Jurkat, Clone E6-1 (cell line): Measurements from ENCODE around the gene MFF.
"Not testable (repeated sequence)": the region's sequence is repeated elsewhere in the genome, so short reads cannot be mapped to it uniquely, and the experiment has no call there.

Source experiments
- DNase-seq: peaks from one replicate; pipeline ENCODE4 v3.0.0-alpha.2; 2011; ENCODE audit warnings: low read depth, low spot score
- H3K4me3 ChIP-seq: 2 replicates; pipeline ENCODE4 v1.5.1; 2011; ENCODE audit warnings: mild to moderate bottlenecking, low read length, control low read depth, moderate library complexity

The MFF gene

DNA sequence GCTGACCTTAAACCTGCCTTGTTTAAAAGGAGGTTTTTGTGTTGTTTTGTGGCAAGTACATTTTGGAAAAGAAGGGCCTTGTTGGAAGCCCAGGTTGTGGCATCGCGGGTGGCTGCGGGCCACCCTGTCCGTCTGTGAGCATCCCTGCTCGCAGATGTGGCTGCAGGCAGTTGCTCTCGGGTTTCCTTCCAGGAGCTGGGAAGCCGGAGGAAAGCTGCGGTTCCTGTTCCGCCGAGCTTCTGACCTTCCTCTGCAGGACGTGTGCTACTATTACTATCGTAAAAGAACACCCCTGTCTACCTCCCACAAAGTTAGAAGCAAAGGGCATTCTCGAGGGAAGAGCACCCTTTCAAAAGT, 766 bp downstream of the MFF start:
- peak overlapping the region; percentile 91 for H3K4me3 ChIP-seq
- DNase-seq: no peak

DNA sequence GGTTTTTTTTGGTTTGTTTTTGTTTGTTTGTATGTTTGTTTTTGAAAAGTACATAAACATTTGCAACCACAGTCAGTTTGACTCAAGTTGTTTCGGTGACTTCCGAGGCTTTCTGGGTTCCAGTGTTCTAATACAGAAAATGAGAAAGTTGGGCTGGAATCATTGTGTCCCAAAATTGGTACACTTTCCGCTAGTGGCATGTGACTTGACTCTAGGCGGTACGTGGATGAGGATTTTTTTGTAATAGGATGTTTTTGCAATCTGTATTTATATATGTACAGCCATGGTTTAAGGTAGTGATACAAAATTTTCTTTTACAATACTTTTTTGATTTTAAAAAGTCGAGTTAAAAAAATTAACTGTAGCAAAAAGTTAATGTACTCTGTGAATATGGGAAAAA, 1.7 kb downstream of the MFF start:
- no peak for DNase-seq
- H3K4me3 ChIP-seq: no peak overlapping the region

DNA sequence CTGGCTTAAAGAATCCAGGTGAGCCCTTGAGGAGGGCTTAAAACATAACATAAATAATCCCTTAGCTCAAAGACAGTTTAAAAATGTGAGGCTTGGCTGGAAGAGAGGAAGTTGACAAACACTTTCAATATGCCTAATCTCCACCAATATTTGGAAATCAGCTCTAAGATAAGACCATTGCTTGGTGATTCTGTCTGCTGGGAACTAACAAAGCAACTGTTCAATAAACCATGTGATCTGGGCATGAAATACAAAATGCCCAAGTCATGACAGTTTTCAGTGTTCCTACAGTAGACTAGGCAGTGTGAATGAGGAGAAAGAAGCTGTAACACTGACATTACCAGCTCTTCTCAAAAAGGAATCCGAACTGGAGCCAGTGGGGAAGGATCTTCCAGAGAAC, 10.7 kb downstream of the MFF start:
- H3K4me3 ChIP-seq: no peak overlapping the region
- DNase-seq: no peak

DNA sequence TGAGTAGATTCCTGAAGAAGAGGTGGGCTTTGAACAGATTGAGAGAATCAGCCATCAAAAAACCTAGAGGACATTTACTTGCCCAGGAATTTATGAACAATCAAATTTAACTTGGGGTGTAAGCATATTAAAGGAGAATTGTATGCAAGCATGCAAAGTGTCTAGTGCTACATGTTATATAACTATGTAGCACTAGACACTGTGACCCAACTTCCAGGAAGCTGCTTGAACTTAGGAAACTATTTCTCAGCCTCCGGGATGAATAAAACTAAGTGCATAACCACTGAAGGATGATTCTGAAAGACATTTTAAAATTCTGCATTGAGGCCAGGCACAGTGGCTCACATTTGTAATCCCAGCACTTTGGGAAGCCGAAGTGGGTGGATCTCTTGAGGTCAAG, 12.4 kb downstream of the MFF start:
- no peak for DNase-seq
- no peak overlapping the region for H3K4me3 ChIP-seq

DNA sequence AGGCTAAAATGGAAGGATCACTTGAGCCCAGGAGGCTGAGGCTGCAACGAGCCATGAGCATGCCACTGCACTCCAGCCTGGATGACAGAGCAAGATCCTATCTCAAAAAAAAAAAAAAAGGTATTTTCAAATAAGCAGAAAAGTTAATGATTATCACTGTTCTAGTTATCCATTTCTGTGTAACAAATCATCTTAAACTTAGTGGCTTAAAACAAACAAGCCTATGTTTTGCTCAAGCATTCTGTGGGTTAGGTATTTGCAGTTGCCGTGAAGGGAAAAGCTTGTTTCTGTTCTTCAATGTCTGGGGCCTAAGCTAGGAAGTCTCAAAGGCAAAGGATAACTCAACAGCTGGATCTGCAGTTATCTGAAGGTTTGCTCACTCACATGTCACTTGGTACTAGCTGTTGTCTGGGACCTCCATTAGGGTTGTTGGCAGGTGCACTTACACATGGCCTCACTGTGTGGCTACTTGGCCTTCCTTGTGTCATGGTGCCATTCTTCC, 14.1 kb downstream of the MFF start:
- DNase-seq: no peak
- H3K4me3 ChIP-seq: no peak overlapping the region

DNA sequence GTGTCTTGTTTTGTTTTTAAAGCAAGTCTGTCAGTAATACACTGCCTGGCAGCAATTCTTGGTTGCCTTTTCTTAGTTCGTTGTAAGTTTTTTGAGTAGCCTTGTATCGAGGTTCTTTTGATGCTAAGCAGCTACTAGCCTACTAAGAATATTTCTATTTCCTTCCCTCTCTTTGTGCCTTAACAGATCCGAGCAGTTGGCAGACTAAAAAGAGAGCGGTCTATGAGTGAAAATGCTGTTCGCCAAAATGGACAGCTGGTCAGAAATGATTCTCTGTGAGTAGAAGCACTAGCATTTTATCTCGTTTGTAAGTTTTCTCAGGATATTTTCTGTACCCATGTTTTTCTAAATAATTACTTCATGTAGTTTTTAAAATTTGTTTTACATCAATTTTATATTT, 15.1 kb downstream of the MFF start:
- H3K4me3 ChIP-seq: no peak overlapping the region
- DNase-seq: no peak

DNA sequence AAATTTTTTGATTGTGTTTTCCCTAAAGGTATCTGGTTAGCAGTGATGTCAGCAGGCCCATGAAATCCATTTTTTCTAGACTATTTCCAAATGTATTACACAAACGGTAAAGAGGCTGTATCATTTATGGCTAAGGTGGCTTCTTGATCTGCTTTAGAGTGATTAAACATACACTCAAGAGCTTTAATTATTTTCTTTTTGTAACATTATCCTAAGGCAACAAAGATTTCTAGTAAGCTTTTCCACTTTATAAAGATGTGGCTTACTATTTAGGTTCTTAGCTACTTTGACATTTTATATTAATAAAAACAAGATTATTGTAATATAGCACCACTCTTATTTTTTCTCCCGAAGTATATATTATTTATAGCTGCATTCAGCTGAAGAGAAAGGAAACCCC, 16.5 kb downstream of the MFF start:
- H3K4me3 ChIP-seq: no peak overlapping the region
- no peak for DNase-seq

DNA sequence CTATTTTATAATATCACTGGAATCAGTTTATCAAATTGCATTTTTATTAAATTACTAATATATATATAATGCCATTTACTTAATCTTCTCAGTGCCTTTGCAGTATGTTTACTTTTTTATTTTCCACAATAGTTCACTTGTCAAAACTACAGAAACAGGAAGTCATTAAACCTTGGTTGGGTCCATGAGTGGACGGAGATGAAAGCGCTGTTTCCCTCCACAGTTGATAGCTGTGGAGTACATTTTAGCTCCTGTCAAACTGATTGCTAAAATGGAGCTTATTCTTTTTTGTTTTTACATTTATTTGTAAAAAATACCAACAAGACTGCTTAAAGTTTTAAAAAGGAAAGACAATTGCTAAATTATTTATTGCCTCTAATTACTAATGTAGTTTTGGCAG, 19.2 kb downstream of the MFF start:
- H3K4me3 ChIP-seq: no peak overlapping the region
- DNase-seq: no peak

DNA sequence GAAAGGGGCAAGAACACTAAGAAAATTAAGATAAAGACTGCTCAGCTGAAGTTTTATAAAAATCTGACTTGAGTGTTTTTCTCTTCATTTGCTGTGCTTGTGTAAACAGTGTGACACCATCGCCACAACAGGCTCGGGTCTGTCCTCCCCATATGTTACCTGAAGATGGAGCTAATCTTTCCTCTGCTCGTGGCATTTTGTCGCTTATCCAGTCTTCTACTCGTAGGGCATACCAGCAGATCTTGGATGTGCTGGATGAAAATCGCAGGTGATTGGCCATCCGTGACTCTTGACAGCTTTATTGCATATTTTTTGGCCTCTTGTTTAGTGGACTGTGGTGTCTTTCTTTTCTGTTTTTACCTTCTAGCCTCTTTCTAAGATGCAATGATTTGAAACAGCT, 22.1 kb downstream of the MFF start:
- no peak overlapping the region for H3K4me3 ChIP-seq
- no peak for DNase-seq

DNA sequence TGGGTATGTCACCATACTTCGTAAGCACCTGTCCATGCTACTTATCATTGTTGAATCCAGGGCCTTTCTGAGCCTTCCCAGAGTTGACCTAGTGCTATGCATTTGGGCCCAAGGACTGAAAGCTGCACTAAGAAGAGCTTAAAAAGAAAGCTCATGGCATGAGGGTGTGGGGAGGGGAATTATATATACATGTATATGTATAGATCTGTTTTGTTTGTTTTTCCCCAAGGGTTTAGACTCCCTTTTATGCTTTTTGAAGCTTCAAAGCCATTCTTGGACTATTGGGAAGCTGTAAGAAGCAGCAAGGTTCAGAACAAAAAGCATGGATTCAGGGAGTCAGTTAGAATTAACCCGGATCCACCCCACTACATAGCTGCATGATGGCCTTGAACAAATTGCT, 23.3 kb downstream of the MFF start:
- no peak for DNase-seq
- H3K4me3 ChIP-seq: no peak overlapping the region

DNA sequence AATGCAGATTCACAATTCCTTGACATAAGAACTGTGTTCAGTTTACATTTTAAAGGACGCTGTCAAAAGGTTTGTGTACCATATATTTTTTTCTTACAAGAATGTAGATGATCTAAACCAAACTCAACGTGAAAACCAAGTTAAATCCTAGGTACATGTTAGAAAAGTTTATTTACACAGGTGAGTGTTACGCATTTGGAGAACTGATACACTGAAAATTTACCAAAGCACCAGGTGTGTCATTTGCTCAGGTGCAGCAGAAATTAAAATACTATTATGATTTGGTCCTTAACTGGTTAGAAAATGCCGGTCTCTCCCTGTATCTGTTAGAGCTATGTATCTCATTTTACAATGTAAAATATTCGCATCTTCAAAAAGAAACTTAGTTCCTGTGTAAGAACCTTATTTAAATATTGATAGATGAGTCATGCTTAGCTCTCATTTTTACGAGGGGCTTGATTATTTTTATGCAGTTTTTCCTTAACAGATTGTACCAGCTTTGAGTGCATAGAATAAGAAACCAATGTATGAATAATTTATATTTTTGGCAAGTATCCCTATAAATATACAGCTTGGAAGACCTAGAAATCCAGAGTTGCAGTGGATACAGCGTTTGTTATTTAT, 25.1 kb downstream of the MFF start:
- H3K4me3 ChIP-seq: no peak overlapping the region
- no peak for DNase-seq

DNA sequence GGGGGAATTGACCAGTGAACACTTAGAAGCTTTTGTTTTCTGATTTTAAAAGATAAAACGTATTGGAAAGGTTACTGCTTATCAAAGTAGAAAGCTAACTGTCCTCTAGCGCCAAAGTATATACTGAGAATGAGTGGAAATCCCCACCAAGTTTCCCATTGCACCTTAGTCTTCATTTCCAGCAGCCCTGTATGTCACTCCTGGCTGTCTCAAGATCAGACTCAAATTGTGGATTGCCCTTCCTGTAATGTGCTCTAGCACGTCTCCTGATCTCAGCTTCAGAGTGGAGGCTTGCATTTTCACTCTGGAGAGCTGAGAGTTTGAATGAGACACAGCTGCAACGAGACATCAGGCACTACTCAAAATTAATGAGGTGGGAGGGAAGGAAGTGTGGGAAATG, 26.6 kb downstream of the MFF start:
- no peak overlapping the region for H3K4me3 ChIP-seq
- DNase-seq: no peak

DNA sequence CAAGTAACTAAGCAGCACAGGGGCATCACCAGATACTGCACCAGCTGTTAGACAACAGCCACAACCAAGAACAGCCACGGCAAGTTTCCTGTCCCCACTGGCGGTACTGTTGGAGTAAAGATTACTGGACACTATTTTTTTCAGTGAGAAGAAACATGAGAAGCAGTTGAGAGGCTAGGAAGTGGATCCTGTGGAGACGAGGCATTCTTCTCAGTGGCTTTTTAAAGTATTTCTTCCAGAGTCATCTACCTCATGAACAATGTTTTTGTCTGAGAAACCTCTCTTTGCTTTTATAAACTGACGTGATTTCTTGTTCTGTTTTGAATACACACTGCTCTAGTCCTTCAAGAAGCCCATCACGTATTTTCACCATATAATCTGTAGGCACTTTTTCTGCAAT, 35.3 kb downstream of the MFF start:
- no peak overlapping the region for H3K4me3 ChIP-seq
- DNase-seq: no peak

DNA sequence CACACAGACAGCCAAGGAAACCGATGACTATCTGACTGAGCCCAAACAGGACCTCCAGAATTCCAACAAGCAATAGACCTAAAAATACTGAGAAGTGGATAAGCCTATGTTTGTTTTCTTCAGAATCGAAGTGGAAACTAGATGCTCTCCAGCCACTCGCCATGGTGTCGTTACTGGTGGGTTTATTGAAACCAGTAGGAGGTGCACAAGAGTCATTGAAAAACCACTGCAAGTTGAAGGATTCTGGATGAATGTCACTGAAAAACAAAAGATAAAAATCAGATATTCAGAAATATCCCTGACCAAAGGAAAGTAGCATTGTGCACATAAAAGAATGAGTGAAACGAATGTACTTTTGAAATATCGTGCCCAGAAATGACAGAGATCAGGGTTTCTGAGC, 38.7 kb downstream of the MFF start:
- DNase-seq: peak; percentile 8
- H3K4me3 ChIP-seq: no peak overlapping the region

DNA sequence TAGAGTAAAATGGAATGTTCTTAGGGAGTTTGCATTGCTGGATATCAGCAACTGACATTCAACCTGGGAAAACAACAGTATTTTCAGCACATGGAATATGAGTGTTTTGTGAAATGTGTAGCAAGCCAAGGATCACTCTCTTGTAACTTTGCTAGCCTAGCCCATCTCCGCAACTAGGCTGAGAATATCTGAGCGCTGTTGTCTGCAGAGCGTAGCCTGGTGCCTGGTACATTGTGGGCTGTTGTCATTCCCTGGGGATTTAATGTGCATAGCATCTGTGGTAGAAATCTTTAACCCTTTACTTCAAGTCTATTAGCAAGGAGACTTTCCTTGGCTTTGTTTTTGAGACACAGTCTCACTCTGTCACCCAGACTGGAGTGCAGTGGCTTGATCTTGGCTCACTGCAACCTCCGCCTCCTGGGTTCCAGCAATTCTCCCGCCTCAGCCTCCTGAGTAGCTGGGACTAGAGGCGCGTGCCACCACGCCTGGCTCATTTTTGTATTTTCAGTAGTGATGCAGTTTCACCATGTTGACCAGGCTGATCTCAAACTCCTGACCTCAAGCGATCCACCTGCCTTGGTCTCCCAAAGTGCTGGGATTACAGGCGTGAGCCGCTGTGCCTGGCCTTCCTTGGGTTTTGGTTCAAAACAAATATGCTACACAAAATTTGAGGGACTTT, 39.7 kb downstream of the MFF start:
- DNase-seq, H3K4me3 ChIP-seq: not testable (repeated sequence)

DNA sequence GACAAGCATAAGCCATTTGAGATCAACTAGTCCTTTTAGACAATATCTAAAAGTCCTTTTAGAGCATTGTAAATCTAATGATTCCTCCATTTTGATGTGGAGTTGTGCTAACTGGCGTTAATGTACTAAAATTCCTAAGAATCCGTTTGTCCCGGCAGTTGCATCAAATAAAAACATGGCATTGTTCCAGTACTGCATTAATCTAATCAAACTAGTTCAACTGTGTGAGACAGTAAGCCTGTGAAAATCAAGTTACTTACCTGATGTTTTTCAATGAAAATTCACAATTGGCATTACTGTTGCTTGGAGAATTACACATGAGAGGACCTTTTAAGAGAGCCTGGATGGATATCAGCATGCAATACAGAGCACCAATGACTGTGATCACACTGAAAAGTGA, 40.8 kb downstream of the MFF start:
- no peak for DNase-seq
- no peak overlapping the region for H3K4me3 ChIP-seq

DNA sequence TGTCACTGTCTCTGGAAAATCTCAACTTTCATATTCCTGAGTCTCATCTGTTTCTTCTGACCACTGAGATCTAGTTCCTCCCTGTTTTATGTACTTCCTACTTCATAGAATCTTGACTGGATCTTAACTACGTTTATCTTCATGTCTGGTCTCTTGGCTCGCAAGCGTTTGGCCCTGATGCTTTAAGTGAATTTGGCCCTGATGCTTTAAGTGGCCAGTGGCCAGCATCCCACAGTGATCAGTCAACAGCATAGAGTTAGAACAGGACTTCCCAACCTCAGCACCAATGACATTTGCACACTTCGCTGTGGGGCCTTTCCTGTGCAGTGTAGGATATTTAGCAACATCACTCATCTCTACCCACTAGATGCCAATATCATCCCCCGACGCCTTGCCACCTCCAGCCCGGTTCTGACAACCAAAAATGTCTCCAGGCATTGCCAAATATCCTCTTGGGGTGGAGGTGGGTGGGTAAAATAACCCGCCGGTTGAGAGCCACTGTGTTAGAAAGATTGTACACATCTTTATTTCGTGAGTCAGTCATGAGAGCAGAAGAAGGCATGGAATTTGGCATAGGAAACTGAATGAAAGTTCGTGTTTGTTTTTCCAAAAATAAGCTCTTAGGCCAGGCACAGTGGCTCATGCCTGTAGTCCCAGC, 41.8 kb downstream of the MFF start:
- DNase-seq: no peak

DNA sequence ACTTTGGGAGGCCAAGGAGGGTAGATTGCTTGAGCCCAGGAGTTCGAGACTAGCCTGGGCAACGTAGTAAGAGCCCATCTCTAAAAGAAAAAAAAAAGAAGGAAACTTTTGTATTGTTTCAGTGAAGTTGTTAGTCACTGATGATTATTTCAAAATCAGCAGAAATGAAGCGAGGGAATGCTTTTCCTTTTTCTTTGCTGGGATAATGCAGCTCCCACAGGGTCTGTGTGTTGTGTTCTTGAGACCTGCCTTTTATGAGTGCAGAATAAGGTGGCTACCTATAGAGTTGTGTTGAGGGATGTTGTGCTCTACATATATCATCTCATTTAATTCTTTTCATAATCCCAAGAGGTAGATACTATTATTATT, 42.4 kb downstream of the MFF start:
- no peak overlapping the region for H3K4me3 ChIP-seq
- DNase-seq: no peak

More for the DNA sequence above, 41.8 kb downstream of the MFF start:
- H3K4me3 ChIP-seq: no peak overlapping the region

DNA sequence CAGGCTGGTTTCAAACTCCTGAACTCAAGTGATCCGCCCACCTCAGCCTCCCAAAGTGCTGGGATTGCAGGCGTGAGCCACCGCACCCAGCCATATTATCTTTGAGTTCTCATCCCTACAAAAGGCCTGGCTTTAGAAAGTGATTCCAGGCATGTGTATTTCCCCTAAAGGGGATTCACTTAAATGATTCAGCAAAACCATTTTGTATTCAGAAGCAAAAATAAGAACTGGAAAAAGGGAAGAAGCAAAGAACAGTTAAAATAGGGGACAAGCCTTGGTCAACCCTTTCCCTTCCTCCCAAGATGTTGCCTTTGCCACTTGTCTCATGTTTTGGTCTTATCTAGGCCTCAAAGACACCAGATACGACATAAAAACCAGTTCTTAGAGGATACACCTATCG, 43.5 kb downstream of the MFF start:
- no peak overlapping the region for H3K4me3 ChIP-seq
- no peak for DNase-seq

DNA sequence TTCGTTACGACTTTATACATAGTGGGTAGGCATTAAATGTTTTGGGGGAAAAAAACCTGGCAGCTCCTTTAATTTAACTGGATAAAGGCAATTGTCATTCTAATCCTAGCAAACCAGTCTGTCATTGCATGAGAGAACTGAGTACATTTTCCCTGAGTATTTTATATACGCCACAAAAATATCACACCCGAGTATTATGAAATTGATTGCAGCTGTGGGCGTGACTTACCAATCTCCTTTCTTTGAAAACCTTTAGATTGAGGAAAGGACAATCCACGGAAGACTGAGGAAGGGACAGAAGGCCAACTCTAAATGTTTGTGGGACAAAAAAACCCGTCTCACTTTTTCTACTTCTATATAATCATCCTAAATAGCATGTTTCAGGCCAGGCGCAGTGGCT, 45.0 kb downstream of the MFF start:
- H3K4me3 ChIP-seq: no peak overlapping the region
- DNase-seq: no peak

DNA sequence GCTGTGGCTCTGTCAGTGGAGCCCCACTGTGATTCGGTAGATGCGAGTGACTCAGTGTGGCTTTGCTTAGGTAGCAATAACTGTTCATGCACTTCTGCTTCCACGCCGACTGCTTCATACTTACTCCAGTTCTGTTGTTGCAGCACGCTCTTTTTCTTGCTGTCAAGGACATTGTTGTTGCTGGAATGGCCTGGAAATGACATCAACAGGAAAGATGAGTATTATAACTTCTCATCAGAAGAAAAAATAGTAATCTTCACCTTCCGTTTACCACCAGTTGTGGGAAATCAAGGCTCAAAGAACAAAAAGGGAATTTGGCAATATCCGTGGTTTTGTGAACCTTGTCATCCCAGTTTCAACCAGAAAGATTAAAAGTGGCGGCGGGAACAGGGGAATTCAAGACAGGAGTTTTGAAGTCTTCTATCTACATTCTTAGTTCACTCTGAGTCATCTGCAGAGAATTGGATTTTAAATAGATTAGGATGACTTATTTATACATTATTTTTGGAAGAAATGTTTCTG, 45.8 kb downstream of the MFF start:
- no peak overlapping the region for H3K4me3 ChIP-seq
- no peak for DNase-seq
